GM19397 (cell line): Measurements from ENCODE around the gene AGAP1.

Experiments used
- ATAC-seq: cut with Tn5 transposase; IDR thresholded peaks from one replicate; pipeline ENCODE4 v1.9.1; 2021; ENCODE audit warnings: mild to moderate bottlenecking, moderate library complexity; ENCODE audit not compliant: unreplicated experiment

AGAP1 gene

DNA sequence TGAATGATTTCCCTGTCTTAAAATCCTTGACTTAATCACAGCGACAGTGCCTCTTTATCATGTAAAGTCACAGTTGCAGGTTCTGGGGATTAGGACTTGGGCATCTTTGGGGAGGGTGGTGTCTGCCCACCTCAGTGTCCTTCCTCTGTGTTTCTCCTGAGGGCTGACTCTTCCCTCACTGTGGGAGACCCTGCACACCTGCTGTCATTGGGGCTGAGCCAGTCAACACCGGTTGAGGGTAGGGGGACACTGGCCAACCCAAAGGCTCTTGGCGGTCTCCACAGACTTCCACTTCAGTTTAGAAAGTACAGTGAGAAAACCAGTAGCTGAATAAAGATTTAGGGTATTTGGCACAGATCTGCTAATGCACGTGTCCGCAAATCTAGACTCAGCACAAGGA lies 36.9 kb downstream of the AGAP1 start:
- ATAC-seq, result no peak

DNA sequence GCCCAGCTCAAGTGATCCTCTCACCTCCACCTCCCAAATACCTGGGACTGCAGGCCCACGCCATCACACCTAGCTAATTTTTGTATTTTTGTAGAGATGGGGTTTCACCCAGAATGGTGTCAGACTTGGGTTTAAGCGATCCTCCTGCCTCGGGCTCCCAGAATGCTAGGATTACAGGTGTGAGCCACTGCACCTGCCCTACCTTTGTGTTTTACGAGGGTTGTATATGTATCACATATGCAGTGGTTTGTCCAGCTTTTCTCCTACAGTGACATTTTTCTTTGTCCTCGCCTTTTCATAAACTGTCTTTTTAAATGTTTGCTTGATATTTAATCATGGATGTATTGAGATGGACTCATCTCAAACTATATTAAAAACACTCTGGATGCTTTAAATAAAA lies 38.5 kb downstream of the AGAP1 start:
- no peak for ATAC-seq

DNA sequence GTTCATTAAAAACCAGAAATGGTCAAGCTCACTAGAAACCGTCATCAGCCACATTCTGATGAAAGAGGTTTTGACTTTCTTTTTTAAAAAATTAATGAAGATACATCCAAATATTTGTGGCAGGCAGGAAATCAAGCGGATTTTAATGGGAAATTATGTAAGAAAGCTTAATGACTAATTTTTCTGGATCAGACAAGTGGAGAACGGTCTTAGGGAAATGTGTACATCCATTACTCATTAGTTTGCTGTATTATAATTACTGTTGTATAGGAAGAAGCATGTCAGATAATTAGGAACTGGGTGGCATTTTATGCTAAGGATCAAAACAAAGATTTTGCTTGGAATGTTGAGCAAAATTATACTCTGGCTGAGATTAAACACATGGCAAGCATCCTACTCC lies 39.4 kb downstream of the AGAP1 start:
- ATAC-seq, result no peak

DNA sequence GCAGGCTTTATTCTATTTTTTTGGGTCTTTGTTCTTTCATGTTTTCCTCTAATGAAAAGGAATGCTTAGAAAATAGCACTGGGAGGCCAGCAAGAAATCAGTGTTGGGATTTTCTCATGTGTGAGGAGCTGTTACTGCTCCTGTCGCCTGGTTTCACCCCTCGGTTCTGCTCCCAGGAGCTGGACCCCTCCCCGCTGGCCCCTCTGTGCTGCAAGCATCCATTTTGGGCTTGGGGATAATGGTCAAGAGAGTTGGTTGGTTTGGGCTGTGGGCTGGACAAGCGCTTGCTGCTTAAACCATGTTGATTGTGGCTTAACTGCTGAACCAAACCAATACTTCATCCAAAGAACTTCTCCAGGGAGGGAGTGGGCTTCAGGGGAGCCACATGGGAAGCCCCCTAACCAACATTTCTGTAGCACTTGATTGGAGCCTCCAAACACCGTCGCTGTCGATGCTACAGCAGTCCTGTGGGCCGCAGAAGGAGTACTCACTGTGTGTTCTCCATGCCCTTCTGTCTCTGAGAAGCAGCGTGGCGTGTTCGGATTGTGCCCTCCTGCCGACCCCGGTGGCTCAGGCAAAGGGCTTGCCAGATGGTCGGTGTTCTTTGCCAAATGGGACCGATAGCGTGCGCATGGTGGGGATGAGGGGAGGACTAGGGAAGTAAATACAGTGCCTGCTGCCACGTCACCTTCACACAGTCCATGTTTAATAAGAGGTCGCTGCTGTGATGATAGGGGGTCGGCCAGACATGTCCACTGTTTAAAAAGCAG lies 40.0 kb downstream of the AGAP1 start:
- no peak for ATAC-seq

DNA sequence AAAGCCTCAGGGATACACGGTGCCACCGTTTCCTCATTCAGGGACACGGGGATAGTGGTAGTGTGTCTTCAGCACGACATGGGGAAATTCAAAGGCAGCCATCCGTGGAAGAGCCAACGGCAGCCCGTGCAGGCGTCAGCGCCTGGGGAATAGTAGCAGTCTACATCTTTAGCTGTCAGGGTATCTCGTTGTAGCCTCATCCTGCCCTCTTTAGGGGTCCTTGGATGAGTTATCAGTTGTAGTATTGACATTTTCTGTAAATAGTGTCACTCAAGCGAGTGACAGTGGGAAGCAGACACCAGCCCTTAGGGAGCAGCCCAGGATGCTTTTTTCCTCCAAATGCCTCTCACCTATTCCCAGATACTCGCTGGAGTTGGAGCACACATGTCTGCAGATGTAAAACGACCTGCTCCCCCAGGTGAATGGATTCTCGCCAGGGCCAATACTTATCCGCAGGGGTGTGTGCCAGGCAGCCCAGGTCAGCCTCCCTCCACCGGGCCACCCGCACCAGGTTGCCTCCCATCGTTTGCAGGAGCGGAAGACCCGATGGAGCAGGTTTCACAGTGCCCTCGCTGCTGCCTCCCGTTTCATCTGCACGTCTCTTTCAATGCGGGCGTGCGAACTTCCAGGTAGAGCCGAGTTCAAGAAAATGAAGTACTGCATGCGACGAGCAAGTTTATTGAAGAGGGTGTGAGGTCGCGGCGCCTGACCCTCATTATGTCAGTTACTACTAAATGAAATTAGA lies 41.0 kb downstream of the AGAP1 start:
- ATAC-seq, result no peak

DNA sequence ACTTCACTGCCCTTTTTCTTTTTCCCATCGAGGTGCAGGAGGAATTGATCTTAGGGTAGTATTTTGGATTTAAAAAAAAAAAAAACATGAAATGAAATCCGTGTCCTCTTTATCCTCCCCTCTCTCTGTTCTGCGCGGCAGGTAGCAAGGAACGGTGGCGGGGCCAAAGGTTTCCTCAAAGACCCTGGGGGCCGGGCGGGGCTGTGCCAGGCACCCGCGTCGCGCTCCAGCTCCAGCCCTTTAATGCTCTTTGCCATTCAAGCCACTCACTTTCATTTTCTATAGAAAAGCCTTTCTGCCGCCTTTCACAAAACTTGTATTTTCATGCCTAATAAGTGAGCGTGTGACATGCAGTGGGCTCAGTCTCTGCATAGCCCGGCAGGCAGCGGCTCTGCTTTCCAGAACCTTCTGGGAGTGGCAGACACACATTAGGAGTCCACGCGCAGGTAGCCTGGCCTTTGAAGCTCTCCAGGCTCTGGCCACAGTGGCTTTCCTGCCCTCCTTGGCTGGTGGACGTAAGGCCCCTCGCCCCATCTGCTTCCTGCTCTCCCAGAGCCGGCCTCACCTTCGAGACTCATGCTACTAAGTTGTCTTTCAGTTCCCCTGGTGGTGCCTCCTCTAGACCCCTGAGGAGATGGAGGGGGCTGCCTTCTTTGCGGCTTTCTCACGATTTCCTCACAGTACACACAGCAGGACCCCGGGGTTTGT lies 41.7 kb downstream of the AGAP1 start:
- no peak for ATAC-seq

DNA sequence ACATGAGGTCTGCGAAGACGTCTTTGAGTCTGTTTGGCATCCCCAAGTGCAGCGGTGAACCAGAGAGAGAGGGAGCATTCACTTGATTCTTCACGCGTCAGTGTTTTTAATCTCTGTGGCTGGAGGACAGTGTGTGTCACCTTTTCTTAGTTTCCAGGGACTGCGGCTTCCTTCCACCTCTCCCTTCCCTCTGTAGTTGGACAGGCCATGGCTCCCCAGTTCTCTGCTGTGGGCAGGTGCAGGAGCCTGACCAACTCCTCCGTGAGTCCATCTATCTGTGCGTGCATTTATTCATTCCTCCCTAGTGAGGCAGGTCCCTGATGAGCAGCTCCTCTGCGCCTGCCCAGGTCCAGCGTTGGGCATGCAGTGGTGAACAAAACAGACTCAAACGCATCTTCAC lies 42.9 kb downstream of the AGAP1 start:
- no peak for ATAC-seq

DNA sequence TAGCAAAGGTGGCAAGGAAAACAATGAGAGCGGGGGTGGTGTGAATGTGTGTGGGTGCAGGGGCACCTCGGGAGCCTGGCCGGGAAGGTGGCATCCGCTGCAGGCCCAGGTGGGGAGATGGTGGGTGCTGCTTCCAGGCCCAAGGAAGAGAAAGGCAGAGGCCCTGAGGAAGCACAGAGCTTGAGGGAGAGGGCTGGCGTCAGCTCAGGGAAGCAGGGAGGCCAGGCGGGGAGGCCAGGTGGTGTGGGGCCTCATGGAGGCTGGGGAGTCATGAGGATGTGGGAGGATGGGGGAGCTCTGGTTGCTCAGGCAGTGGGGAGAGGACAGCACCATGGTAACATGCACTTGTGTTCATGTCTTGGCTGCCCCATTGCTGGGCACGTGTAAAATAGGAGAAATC lies 43.3 kb downstream of the AGAP1 start:
- no peak for ATAC-seq

DNA sequence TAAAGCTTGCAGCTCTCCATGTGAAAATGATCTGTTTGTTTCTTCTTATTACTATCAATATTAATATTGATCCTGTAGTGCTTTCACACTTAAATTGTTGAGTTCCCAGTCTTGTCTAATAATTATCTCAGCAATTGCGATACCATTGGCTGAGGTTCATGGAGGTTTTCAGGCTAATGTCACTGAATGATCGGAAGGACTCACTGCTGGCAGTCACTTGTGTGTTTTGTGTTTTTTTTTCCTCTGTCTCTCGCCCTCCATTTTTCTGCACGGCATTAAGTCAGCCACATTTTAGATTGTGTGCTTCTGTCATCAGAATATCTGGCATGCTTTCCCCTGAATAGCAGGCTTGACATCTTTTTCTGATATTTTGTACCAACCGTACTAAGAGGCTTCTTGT lies 43.7 kb downstream of the AGAP1 start:
- no peak for ATAC-seq

DNA sequence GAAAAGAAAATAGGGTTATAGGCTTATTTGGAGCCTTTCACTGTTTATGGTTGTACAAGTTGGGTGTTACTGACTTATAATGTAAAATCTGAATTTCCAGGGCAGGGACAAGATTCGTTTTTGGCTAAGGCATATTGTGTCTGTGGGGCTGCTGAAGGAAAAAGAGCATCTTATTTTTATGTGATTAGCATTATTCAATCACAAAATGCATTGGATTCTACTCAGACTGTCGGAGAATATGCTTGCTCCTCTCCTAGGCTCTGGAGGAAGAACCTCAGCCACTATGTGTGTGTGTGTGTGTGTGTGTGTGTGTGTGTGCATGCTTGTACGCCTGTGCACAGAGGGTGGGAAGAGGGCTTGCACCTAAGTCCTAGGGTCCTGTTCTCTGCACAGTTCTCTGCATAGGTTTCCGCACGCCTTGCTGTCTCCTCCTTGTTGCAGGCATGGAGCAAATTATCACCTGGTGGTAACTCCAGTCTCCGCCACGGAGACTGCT lies 44.3 kb downstream of the AGAP1 start:
- no peak for ATAC-seq

DNA sequence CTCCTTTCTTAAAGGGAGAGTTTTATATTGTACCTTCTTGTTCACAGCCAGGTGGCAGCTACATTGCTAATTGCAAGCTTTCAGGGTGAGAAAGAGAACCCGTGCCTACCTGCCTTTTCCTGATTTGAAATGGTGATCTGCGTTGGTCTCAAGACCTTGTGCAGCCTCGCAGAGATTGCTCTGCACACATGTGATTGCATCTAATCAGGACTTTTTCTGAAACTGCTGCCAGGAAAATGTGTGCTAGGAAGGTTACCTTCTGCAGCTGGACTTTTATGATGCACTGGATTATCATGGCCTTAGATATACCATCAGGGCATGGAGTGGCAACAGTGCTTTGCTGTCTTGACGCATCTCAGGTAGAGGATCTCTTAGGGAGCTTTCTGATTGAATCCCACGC lies 45.1 kb downstream of the AGAP1 start:
- ATAC-seq, result no peak

DNA sequence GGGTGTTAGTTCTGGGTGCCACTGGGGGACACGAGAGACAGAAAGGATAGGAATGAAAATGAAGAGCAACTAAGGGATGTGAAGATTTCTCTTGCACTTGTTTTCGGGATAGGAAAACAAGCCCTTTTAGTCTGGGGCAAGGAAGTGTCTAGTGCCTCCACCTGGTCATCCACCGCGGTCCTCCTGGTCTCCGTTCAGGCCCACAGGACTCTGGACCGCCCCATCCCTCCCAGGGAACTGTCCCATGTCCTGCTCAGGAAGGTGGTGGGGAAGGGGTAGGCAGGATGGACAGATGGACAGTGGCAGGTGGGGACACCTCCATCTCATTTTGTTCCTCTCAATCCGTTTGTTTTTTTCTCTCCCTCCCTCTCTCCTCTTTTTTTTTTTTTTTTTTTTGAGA lies 45.9 kb downstream of the AGAP1 start:
- no peak for ATAC-seq

DNA sequence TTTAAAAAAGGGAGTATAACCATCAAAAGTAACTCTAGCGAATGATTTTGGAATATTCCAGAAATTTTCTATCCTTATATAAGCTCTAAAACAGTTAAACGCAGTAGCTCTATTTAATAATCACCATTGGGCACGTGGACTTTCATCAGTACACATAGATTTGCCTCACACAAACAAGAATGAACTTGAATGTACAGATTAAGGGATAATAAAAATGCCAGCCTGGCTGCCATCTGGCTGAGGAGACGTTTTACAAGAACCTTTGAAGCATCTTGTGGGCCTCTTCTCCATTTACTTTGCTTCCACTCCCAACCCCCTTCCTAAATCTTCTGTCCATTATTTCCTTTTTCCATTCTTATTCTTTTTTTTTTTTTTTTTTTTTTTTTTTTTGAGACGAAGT lies 47.2 kb downstream of the AGAP1 start:
- no peak for ATAC-seq

DNA sequence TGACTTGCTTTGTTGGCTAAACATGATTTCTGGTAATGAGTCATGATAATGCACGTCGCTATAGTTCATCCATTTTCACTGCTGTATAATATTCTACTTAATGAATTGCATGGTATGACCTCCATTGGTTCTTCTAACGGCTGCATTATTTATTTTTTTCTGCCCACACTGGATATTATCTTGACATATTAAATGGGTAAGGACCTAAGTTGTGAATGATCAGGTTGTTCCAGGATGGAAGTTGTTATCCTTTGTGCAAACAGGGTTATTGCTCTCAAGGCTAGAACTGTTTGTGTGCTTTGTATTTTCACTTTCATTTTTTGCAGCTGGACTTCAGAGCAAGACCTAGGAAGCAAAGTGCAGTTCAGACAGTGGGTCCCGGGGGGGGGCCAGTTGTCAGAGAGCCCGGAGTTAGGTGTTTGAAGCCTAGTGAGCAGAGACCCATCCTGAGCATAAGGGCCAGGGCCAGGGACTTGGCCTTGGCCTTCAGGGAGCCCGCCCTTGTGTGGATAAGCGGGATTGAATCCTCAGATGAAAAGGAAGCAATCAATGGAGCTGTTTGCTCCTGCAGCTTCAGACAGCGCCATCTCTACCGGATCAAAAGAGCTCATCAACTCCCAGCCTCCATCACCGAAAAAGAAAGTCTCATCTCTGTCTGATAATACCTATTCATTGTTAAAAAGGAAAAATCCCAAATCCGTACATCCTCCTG lies 48.2 kb downstream of the AGAP1 start:
- no peak for ATAC-seq

DNA sequence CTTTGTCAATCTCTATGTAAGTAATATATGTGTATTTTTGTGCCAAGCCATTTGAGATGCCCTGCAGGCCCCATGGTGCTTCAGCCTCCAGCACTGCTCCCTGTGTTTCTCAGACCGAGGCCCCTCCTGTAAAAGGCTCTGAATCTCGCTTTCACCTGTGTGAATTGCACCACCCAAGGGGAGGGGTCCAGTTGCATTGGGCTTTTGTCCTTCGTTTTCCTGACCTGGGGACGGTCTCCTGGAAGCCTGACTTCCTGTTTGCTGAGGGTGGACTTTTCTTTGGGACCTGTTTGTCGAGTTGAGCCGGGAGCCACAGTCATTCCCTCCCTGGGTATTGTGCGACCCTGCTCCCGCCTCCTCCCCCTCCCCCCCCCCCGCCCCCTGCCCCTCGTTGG lies 48.9 kb downstream of the AGAP1 start:
- no peak for ATAC-seq

DNA sequence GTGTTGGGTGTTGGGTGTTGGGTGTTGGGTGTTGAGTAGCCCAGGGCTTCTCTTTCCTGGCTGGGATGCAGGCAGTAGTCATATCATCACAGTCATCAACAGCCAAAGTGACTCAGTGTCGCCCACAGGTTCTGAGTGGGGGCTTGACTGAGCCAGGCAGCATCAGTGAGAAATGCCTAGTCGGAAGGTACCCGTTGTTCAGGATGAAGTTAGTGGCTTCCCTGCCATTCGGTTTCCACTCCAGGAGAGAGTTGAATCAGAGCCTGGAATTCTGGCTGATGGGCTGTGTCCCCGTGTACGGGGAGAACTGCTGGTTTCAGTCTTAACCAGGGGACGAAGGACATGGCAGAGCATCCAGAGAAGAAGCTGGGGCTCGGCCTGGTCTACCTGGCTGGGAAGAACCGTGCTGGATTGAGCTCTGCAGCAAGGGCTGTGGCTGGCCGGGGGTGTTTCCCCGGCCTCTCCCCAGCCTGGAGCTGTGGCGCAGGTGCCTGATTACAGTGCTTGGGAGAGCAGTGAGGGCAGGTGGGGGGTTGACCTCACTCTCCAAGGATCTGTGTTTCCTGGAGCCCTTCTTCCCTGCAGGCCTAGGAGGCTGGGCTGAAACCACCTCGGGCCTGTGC lies 49.4 kb downstream of the AGAP1 start:
- no peak for ATAC-seq

DNA sequence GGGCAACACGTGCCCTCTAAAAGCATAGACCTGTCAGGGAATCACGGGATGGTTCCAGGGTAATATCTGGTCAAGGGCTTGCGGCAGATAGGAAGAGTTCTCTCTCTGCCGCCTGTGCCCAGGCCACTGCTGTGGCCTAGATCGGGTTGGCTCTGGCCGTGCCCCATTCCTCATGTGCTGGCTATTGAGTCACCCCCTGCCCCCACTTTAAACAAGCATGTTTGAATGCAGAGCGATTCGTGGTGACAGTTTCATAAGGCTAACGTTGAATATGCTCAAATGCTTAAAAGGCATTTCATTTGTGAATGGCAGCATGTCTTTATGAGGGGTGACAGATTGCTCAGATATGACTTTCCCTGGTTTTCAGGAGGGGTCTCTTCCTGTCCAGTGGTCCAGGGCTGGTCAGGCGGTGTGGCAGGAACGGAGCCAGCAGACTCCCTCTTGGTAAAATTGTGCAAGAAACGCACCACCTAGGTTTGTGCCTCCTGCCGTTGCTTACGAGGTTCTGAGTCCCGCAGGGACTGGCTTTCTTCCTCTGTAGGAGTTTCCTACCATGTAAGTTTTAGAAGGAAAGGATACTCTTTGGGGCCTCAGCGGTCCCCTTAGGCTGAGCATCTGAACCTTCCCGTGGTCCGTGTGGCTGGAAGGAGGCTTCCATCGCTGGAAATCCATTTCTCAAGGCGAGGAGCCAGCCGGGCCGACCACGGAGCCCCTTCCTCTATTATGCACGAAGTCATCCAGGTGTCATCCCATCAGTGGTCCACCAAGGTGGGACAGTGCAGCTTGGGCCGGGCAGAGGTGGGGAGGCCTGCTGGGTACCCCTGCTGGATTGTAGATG lies 50.2 kb downstream of the AGAP1 start:
- ATAC-seq, result no peak

DNA sequence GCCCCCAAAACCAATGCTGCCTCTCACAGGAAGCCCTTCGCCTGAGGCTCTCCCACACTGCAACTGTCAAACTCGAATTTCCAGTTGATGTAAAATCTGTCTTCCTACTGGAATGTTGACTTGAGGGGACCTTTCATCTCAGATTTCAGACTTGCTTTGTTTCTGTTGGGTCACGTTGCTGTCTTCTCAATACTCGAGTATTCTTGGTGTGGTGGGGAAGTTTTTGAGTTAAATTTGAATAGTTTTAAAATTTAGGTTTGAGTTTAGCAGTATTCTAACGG lies 50.8 kb downstream of the AGAP1 start:
- ATAC-seq, result no peak

DNA sequence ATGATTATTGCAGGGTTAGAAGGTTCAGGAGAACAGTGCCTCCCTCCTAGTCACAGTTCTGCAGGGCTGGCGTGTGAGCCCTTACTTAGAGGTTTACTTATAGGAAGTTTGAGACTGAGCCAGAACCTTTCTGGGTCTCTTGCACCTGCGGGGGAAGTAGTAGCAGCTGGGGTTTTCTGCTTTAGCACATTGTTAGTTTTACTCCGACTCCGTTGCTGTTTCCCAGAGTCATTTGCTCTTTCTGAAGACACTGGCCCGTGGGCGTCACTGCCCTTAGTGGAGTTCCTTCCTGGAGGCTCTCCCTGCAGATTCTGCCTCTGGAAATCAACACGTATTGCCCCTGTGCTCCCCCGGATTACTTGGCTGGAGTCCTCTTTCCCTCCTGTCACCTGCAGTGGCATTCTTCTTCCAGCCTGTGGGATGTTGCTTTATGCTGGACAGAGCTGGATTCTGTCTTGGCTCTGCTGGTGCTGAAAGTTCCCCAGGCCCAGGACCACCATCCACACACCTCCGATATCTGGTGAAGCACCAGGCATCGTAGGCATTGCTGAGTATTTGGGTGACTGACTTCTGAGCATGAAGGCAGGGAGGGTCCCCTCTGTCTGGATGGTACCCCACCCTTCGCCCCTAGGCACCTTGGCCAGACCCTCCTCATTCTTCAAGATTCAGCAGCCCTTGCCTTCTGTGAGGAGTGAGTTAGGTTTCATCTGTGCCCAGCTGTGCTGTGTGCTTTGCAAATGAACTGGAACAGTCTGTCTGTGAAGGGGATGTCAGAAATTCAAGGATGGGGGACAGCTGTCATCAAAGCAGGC lies 51.7 kb downstream of the AGAP1 start:
- no peak for ATAC-seq

DNA sequence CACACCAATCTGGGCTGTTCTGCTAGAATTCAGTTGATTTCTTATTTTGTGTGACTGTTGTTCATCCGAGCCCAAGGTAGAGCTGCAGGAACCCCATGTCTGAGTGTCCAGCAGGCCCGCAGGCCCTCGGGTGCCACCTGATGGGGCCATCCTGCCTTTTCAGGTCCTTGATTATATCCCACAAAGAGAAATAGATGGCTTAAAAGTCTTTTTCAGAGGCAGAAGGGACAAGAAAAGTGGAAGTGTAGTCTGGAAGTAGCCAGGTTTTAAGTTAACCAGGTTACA lies 52.2 kb downstream of the AGAP1 start:
- ATAC-seq, result no peak
